Activated CD8-positive, alpha-beta T cell treated with anti-CD3 and anti-CD28 coated beads for 36 hours (primary cell): ENCODE measurements around the gene DGCR2. TPM values are rescaled to one million over a fixed set of nuclear protein-coding genes. Genes with fewer than 3 reads are reported as not detected.
"Not testable (repeated sequence)": the region's sequence is repeated elsewhere in the genome, so short reads cannot be mapped to it uniquely, and the experiment has no call there.

Experiments
- ATAC-seq: fragments of 200-7000 bp; cut with Tn5 transposase; one replicate; pipeline ENCODE4 v1.10.0; 2021; ENCODE audit warnings: mild to moderate bottlenecking, moderate library complexity
- CTCF ChIA-PET: fragments of 350-600 bp; sonication (Branson Sonifier 250); formaldehyde crosslinking; loops from one replicate; lab custom pipeline; 2021; ENCODE audit warnings: antibody characterized with exemption; lab: Charles Lee
- POLR2A ChIA-PET: fragments of 350-600 bp; sonication (Branson Sonifier 250); formaldehyde crosslinking; loops from one replicate; lab custom pipeline; 2021; ENCODE audit warnings: antibody characterized with exemption; lab: Charles Lee
- DNase-seq: peaks from one replicate; pipeline ENCODE4 v3.0.0-alpha.2; 2020
- H3K27ac Mint-ChIP-seq: one replicate; pipeline ENCODE4 v1.8.0; 2021; ENCODE audit warnings: mild to moderate bottlenecking, mixed read lengths
- H3K27me3 Mint-ChIP-seq: one replicate; pipeline ENCODE4 v1.8.0; 2021; ENCODE audit warnings: mixed read lengths
- H3K36me3 Mint-ChIP-seq: one replicate; pipeline ENCODE4 v1.8.0; 2021; ENCODE audit warnings: low read depth, mixed read lengths
- H3K4me1 Mint-ChIP-seq: one replicate; pipeline ENCODE4 v1.8.0; 2021; ENCODE audit warnings: low read depth, mixed read lengths
- H3K4me3 Mint-ChIP-seq: one replicate; pipeline ENCODE4 v1.8.0; 2021; ENCODE audit warnings: mild to moderate bottlenecking, moderate library complexity, mixed read lengths
- H3K9me3 Mint-ChIP-seq: one replicate; pipeline ENCODE4 v1.8.0; 2021; ENCODE audit warnings: mixed read lengths
- CTCF ChIP-seq: fragments of 200-600 bp; IDR thresholded peaks from one replicate; pipeline ENCODE4 v1.8.0; 2022; ENCODE audit warnings: antibody characterized with exemption, mild to moderate bottlenecking
- intact Hi-C: fragments of 100-400 bp; cut with micrococcal nuclease; formaldehyde crosslinking; loops from one replicate; pipeline ENCODE4 v1.10.0; 2022
- total RNA-seq, 2 experiments: library from RNA; stranded (reverse); gene quantifications; one replicate each; pipeline ENCODE4 v1.2.3, GENCODE V29; 2021

DGCR2 gene
- total RNA-seq, 2 experiments from 2014 or later, result 18.0 to 20.0 TPM

DNA sequence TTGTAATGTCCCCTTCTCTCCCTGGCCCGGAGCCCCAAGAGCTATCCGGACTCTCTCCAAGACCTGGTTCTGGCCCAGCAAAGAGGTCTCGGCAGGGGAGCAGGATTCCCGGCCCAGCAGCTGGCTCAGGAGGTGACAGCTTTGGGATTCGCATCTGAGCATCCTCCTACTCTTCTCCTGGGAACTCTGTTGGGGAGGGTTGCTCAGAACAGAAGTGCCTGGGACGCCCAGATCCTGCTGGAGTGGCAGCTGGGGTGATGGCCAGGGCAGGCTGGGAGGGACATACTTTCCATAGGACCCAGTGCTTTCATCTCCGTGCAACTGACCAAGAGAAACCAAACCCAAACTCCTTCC is 102.6 kb downstream of the DGCR2 start:
- Mint-ChIP-seq H3K4me1 (no peaks in the 10 kb centered on the region), H3K9me3 (no peaks in the 10 kb centered on the region), H3K27me3 (peaks cover 22% of the 10 kb centered on the region), H3K27ac (no peak overlapping the region), H3K36me3 (no peaks in the 10 kb centered on the region), H3K4me3 (no peak overlapping the region)
- ChIA-PET CTCF (no interaction called here), POLR2A (no interaction called here)
- DNase-seq, result no peak
- ATAC-seq, result no peak
- TF ChIP-seq CTCF, result no peak
- intact Hi-C loops, result no loop called here

- DNase-seq (no peak), ATAC-seq (no peak)
- no peaks in the 10 kb centered on the region for H3K9me3 Mint-ChIP-seq
- intact Hi-C loops, result no loop called here
- H3K4me1 Mint-ChIP-seq, result no peaks in the 10 kb centered on the region
- CTCF ChIA-PET, result no interaction called here
- no peak for TF ChIP-seq CTCF
- H3K36me3 Mint-ChIP-seq, result no peaks in the 10 kb centered on the region
- POLR2A ChIA-PET, result no interaction called here
- H3K27ac Mint-ChIP-seq, result no peak overlapping the region
- no peak overlapping the region for H3K4me3 Mint-ChIP-seq
- peaks cover 24% of the 10 kb centered on the region for H3K27me3 Mint-ChIP-seq
These were observed 103.1 kb downstream of the DGCR2 start for GRCh38 chr22:19019029-19019678.

- intact Hi-C loops, result no loop called here
- Mint-ChIP-seq H3K36me3 (no peaks in the 10 kb centered on the region), H3K9me3 (no peaks in the 10 kb centered on the region), H3K4me3 (no peak overlapping the region), H3K27ac (no peak overlapping the region), H3K4me1 (no peaks in the 10 kb centered on the region), H3K27me3 (peaks cover 26% of the 10 kb centered on the region)
- no peak for DNase-seq
- no peak for TF ChIP-seq CTCF
- no peak for ATAC-seq
- POLR2A ChIA-PET, result no interaction called here
- CTCF ChIA-PET, result no interaction called here
These were observed 104.0 kb downstream of the DGCR2 start for GRCh38 chr22:19018256-19018655.

DNA sequence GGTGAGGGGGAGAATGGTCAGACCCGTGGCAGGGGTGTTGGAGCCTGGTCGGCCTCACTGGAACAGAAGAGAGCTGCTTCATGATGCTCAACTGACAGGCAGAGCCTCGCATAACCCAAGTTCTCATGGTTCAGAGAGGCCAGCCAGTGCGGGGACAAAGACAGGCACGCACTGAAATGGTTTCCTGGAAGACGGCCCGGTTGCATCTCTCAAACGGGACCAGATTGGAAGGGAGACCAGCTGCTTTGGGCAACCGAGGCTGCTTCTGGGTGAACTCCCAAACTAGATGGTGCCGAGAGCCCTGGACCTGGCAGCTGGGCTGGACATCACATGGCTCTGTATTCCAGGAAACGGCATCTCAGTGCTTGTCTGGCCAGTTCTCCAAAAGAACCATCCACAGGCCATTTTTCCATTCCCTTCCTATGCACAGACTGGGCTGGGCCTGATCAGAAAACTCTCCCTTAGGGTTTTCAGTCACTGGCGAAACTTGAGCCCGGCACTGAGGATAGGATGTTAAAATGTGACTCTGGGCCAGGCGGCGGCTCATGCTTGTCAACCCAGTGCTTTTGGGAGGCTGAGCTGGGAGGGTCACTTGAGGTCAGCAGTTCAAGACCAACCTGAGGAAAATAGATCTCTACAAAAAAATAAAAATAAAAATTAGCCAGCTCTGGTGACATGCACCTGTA is 106.0 kb downstream of the DGCR2 start:
- POLR2A ChIA-PET, result no interaction called here
- intact Hi-C loops, result no loop called here
- Mint-ChIP-seq H3K9me3 (no peaks in the 10 kb centered on the region), H3K36me3 (no peaks in the 10 kb centered on the region), H3K27ac (no peak overlapping the region), H3K4me3 (no peak overlapping the region), H3K4me1 (no peaks in the 10 kb centered on the region), H3K27me3 (peaks cover 26% of the 10 kb centered on the region)
- ATAC-seq (no peak), DNase-seq (no peak)
- CTCF ChIA-PET, result no interaction called here
- TF ChIP-seq CTCF, result no peak

DNA sequence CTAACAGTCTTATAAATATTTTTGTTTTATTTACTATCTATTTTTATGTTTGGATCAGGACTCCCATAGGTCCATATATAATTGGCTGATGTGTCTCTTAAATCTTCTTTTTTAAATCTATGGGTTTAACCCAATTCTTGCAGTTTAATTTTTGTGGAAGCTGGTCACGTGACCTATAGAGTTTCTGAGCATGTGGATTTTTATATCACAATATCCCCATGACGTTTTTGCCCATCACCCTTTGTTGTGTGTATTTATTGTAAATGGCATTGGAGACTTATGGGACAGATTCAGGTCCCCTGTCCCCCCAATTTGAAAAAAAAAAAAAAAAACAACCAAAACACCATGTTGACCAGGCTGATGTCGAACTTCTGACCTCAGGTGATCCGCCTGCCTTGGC is 107.3 kb downstream of the DGCR2 start:
- Mint-ChIP-seq H3K4me3 (no peak overlapping the region), H3K27ac (no peak overlapping the region), H3K36me3 (no peaks in the 10 kb centered on the region), H3K9me3 (no peaks in the 10 kb centered on the region), H3K27me3 (peaks cover 31% of the 10 kb centered on the region), H3K4me1 (no peaks in the 10 kb centered on the region)
- no peak for ATAC-seq
- no peak for DNase-seq
- CTCF ChIA-PET, result no interaction called here
- intact Hi-C loops, result no loop called here
- POLR2A ChIA-PET, result no interaction called here
- TF ChIP-seq CTCF, result no peak

- H3K4me3 Mint-ChIP-seq, ATAC-seq, H3K27ac Mint-ChIP-seq, H3K9me3 Mint-ChIP-seq, DNase-seq, POLR2A ChIA-PET, intact Hi-C loops, H3K36me3 Mint-ChIP-seq, H3K4me1 Mint-ChIP-seq, CTCF ChIA-PET: not testable (repeated sequence)
- H3K27me3 Mint-ChIP-seq, result peaks cover 26% of the 10 kb centered on the region
These were observed 108.2 kb downstream of the DGCR2 start for GRCh38 chr22:19013881-19014598.

- POLR2A ChIA-PET, CTCF ChIA-PET, H3K4me1 Mint-ChIP-seq, H3K9me3 Mint-ChIP-seq, H3K4me3 Mint-ChIP-seq, H3K36me3 Mint-ChIP-seq, DNase-seq, ATAC-seq, intact Hi-C loops, H3K27ac Mint-ChIP-seq: not testable (repeated sequence)
- peaks cover 20% of the 10 kb centered on the region for H3K27me3 Mint-ChIP-seq
These were observed 108.8 kb downstream of the DGCR2 start for GRCh38 chr22:19013411-19013810.
